Spinal cord (tissue), 10 donors: ENCODE data around the gene NAV2. TPM values are rescaled to one million over a fixed set of nuclear protein-coding genes. Genes with fewer than 3 reads are reported as not detected.

ENCODE experiments used
- DNase-seq, 6 donors: peaks; one replicate each; pipeline versions ENCODE4 v3.0.0 to v3.0.0-alpha.2; 2013 to 2015; ENCODE audit warnings: low spot score in 6 of 6, low read depth in 4 of 6
- H3K27ac ChIP-seq: one replicate; pipeline ENCODE4 v1.5.1; 2013; ENCODE audit warnings: low read depth, low read length, control low read depth
- H3K27me3 ChIP-seq: one replicate; pipeline ENCODE4 v1.6.1; 2013; ENCODE audit warnings: low read length; ENCODE audit not compliant: control insufficient read depth, insufficient read depth
- H3K36me3 ChIP-seq: one replicate; pipeline ENCODE4 v1.6.1; 2013; ENCODE audit warnings: low read length; ENCODE audit not compliant: control insufficient read depth, insufficient read depth
- H3K4me1 ChIP-seq: one replicate; pipeline ENCODE4 v1.6.1; 2013; ENCODE audit warnings: low read length; ENCODE audit not compliant: control insufficient read depth, insufficient read depth
- H3K4me3 ChIP-seq: one replicate; pipeline ENCODE4 v1.5.1; 2013; ENCODE audit warnings: low read depth, low read length, control low read depth
- H3K9me3 ChIP-seq: one replicate; pipeline ENCODE4 v1.6.1; 2013; ENCODE audit warnings: low read length; ENCODE audit not compliant: control insufficient read depth, insufficient read depth
- WGBS: methylation state at CpG from one replicate; pipeline ENCODE4 v1.1.5; 2013; ENCODE audit warnings: missing lambda C conversion rate; ENCODE audit not compliant: insufficient coverage; 5-methylcytosine and 5-hydroxymethylcytosine counted together
- polyA plus RNA-seq, 2 donors: library from polyadenylated mRNA; unstranded; fragments of 120-200 nt; gene quantifications; one replicate each; pipeline ENCODE4 v1.2.1, GENCODE V29; 2013; ENCODE audit not compliant: insufficient read length in 2 of 2
- total RNA-seq, 2 donors: library from RNA; depleted of rRNA in 1 of 2; stranded (reverse); fragments of 120-200 nt in 1 of 2; fragments of >200 nt in 1 of 2; gene quantifications; one replicate each; pipeline versions ENCODE4 v1.2.3 to v1.2.4, GENCODE V29; 2013 to 2014
- donor health status: healthy.

NAV2 gene
- total and polyA plus RNA-seq, 4 donors: 23.4 to 50.1 (median 30.4) TPM

GRCh38 chr11:20031155-20032001 lies 318.7 kb downstream of the NAV2 start:
- peaks cover 20% of the 10 kb centered on the region for H3K4me1 ChIP-seq
- H3K27me3 ChIP-seq: no peaks in the 10 kb centered on the region
- no peak overlapping the region for H3K27ac ChIP-seq
- no peaks in the 10 kb centered on the region for H3K9me3 ChIP-seq
- 41% methylated on average over 6 of the region's 7 CpGs for WGBS
- H3K36me3 ChIP-seq: peaks cover 4% of the 10 kb centered on the region
- no peak overlapping the region for H3K4me3 ChIP-seq
- peak in 1 of 6 donors; percentile 27 for DNase-seq

GRCh38 chr11:20032127-20032526 lies 319.5 kb downstream of the NAV2 start:
- 88% methylated on average over 5 of the region's 5 CpGs for WGBS
- no peaks in the 10 kb centered on the region for H3K9me3 ChIP-seq
- H3K36me3 ChIP-seq: peaks cover 7% of the 10 kb centered on the region
- H3K27ac ChIP-seq: no peak overlapping the region
- no peak for DNase-seq
- no peaks in the 10 kb centered on the region for H3K27me3 ChIP-seq
- peaks cover 18% of the 10 kb centered on the region for H3K4me1 ChIP-seq
- no peak overlapping the region for H3K4me3 ChIP-seq

- Histone ChIP-seq H3K9me3 (no peaks in the 10 kb centered on the region), H3K4me1 (peaks cover 14% of the 10 kb centered on the region), H3K27ac (no peak overlapping the region), H3K27me3 (no peaks in the 10 kb centered on the region), H3K4me3 (no peak overlapping the region), H3K36me3 (peaks cover 8% of the 10 kb centered on the region)
- 94% methylated on average over 3 of the region's 7 CpGs for WGBS
- DNase-seq: no peak
Measured at GRCh38 chr11:20032577-20033260, 320.1 kb downstream of the NAV2 start.

- H3K27ac ChIP-seq: no peak overlapping the region
- H3K4me3 ChIP-seq: no peak overlapping the region
- H3K36me3 ChIP-seq: peaks cover 11% of the 10 kb centered on the region
- 75% methylated on average over 2 of the region's 5 CpGs for WGBS
- H3K4me1 ChIP-seq: peaks cover 19% of the 10 kb centered on the region
- DNase-seq: no peak
- no peaks in the 10 kb centered on the region for H3K9me3 ChIP-seq
- no peaks in the 10 kb centered on the region for H3K27me3 ChIP-seq
Measured at GRCh38 chr11:20033806-20034205, 321.2 kb downstream of the NAV2 start.

GRCh38 chr11:20034941-20035340 lies 322.3 kb downstream of the NAV2 start:
- no peak for DNase-seq
- Histone ChIP-seq H3K27ac (no peak overlapping the region), H3K4me1 (peaks cover 15% of the 10 kb centered on the region), H3K9me3 (no peaks in the 10 kb centered on the region), H3K4me3 (no peak overlapping the region), H3K36me3 (peaks cover 20% of the 10 kb centered on the region), H3K27me3 (no peaks in the 10 kb centered on the region)
- 91% methylated on average over 5 of the region's 5 CpGs for WGBS

GRCh38 chr11:20035375-20035700 lies 322.7 kb downstream of the NAV2 start:
- H3K27ac ChIP-seq: no peak overlapping the region
- DNase-seq: no peak

GRCh38 chr11:20035701-20036601 lies 323.3 kb downstream of the NAV2 start:
- no peaks in the 10 kb centered on the region for H3K27me3 ChIP-seq
- 86% methylated on average over 7 of the region's 15 CpGs for WGBS
- H3K4me3 ChIP-seq: no peak overlapping the region
- H3K4me1 ChIP-seq: peaks cover 15% of the 10 kb centered on the region
- peaks cover 20% of the 10 kb centered on the region for H3K36me3 ChIP-seq
- no peak overlapping the region for H3K27ac ChIP-seq
- H3K9me3 ChIP-seq: no peaks in the 10 kb centered on the region
- no peak for DNase-seq

More at GRCh38 chr11:20035375-20035700, 322.7 kb downstream of the NAV2 start:
- Histone ChIP-seq H3K36me3 (peaks cover 20% of the 10 kb centered on the region), H3K27me3 (no peaks in the 10 kb centered on the region), H3K4me3 (no peak overlapping the region), H3K9me3 (no peaks in the 10 kb centered on the region), H3K4me1 (peaks cover 15% of the 10 kb centered on the region)
- WGBS: 96% methylated on average over 6 of the region's 7 CpGs

GRCh38 chr11:20036626-20037335 lies 324.1 kb downstream of the NAV2 start:
- Histone ChIP-seq H3K36me3 (peaks cover 20% of the 10 kb centered on the region), H3K27me3 (no peaks in the 10 kb centered on the region), H3K9me3 (no peaks in the 10 kb centered on the region), H3K4me3 (no peak overlapping the region), H3K4me1 (peaks cover 15% of the 10 kb centered on the region), H3K27ac (no peak overlapping the region)
- no peak for DNase-seq
- 95% methylated on average over 3 of the region's 8 CpGs for WGBS
